ENCODE results near the gene GSTO2. TPM values are rescaled to one million over a fixed set of nuclear protein-coding genes. Genes with fewer than 3 reads are reported as not detected.

Gene GSTO2
- total RNA-seq, 1 experiment from 2014 or later, result 0.13 TPM

GRCh38 chr10:104257235-104257634 is 11.7 kb upstream of the GSTO2 start:
- Histone ChIP-seq H3K27ac (no peak overlapping the region), H3K36me3 (peaks cover 65% of the 10 kb centered on the region), H3K4me3 (no peak overlapping the region), H3K4me1 (replicated peaks) (peaks cover 39% of the 10 kb centered on the region), H3K27me3 (replicated peaks) (no peaks in the 10 kb centered on the region), H3K9me3 (replicated peaks) (no peaks in the 10 kb centered on the region)
- no peak for DNase-seq (ENCODE audit: low read depth in 1 of 2, low spot score in 2 of 2)

GRCh38 chr10:104258209-104258608 is 10.8 kb upstream of the GSTO2 start:
- Histone ChIP-seq H3K4me3 (no peak overlapping the region), H3K4me1 (replicated peaks) (peaks cover 39% of the 10 kb centered on the region), H3K9me3 (replicated peaks) (no peaks in the 10 kb centered on the region), H3K27ac (no peak overlapping the region), H3K36me3 (peaks cover 75% of the 10 kb centered on the region), H3K27me3 (replicated peaks) (no peaks in the 10 kb centered on the region)
- no peak for DNase-seq (ENCODE audit: low read depth in 1 of 2, low spot score in 2 of 2)

GRCh38 chr10:104259456-104259855 is 9.5 kb upstream of the GSTO2 start:
- Histone ChIP-seq H3K27me3 (replicated peaks) (no peaks in the 10 kb centered on the region), H3K4me3 (no peak overlapping the region), H3K9me3 (replicated peaks) (no peaks in the 10 kb centered on the region), H3K27ac (no peak overlapping the region), H3K36me3 (peaks cover 85% of the 10 kb centered on the region), H3K4me1 (replicated peaks) (peaks cover 28% of the 10 kb centered on the region)
- DNase-seq (ENCODE audit: low read depth in 1 of 2, low spot score in 2 of 2), result no peak

GRCh38 chr10:104259999-104260774 is 8.8 kb upstream of the GSTO2 start:
- no peak for DNase-seq (ENCODE audit: low read depth in 1 of 2, low spot score in 2 of 2)
- peaks cover 27% of the 10 kb centered on the region for H3K4me1 ChIP-seq (replicated peaks)
- no peaks in the 10 kb centered on the region for H3K9me3 ChIP-seq (replicated peaks)
- no peak overlapping the region for H3K4me3 ChIP-seq
- no peaks in the 10 kb centered on the region for H3K27me3 ChIP-seq (replicated peaks)
- H3K27ac ChIP-seq, result no peak overlapping the region
- H3K36me3 ChIP-seq, result peaks cover 89% of the 10 kb centered on the region

- no peak overlapping the region for H3K4me3 ChIP-seq
- H3K27me3 ChIP-seq (replicated peaks), result no peaks in the 10 kb centered on the region
- no peak overlapping the region for H3K27ac ChIP-seq
- H3K36me3 ChIP-seq, result peaks cover 92% of the 10 kb centered on the region
- peak in 1 of 2 experiments; percentile 48 for DNase-seq (ENCODE audit: low read depth in 1 of 2, low spot score in 2 of 2)
- H3K9me3 ChIP-seq (replicated peaks), result no peaks in the 10 kb centered on the region
- H3K4me1 ChIP-seq (replicated peaks), result peaks cover 24% of the 10 kb centered on the region
Measured at GRCh38 chr10:104260775-104261115, 8.2 kb upstream of the GSTO2 start.

- Histone ChIP-seq H3K27me3 (replicated peaks) (no peaks in the 10 kb centered on the region), H3K27ac (no peak overlapping the region), H3K4me1 (replicated peaks) (peaks cover 15% of the 10 kb centered on the region), H3K36me3 (peaks cover 93% of the 10 kb centered on the region), H3K4me3 (no peak overlapping the region), H3K9me3 (replicated peaks) (no peaks in the 10 kb centered on the region)
- DNase-seq (ENCODE audit: low read depth in 1 of 2, low spot score in 2 of 2), result no peak
Measured at GRCh38 chr10:104262055-104262454, 6.9 kb upstream of the GSTO2 start.

- H3K36me3 ChIP-seq, result peaks cover 91% of the 10 kb centered on the region
- H3K4me3 ChIP-seq, result no peak overlapping the region
- H3K9me3 ChIP-seq (replicated peaks), result no peaks in the 10 kb centered on the region
- no peaks in the 10 kb centered on the region for H3K27me3 ChIP-seq (replicated peaks)
- peaks cover 14% of the 10 kb centered on the region for H3K4me1 ChIP-seq (replicated peaks)
- H3K27ac ChIP-seq, result no peak overlapping the region
- no peak for DNase-seq (ENCODE audit: low read depth in 1 of 2, low spot score in 2 of 2)
Measured at GRCh38 chr10:104264783-104265182, 4.2 kb upstream of the GSTO2 start.

GRCh38 chr10:104267721-104268404 is 1.1 kb upstream of the GSTO2 start:
- H3K9me3 ChIP-seq (replicated peaks), result no peaks in the 10 kb centered on the region
- DNase-seq (ENCODE audit: low read depth in 1 of 2, low spot score in 2 of 2), result no peak
- H3K27ac ChIP-seq, result no peak overlapping the region
- H3K36me3 ChIP-seq, result peaks cover 62% of the 10 kb centered on the region
- H3K4me3 ChIP-seq, result peak overlapping the region; percentile 55
- H3K4me1 ChIP-seq (replicated peaks), result no peaks in the 10 kb centered on the region
- H3K27me3 ChIP-seq (replicated peaks), result no peaks in the 10 kb centered on the region

- peak overlapping the region; percentile 55 for H3K4me3 ChIP-seq
Measured at GRCh38 chr10:104268405-104268712, 625 bp upstream of the GSTO2 start.

GRCh38 chr10:104273286-104273685 is 4.3 kb downstream of the GSTO2 start:
- Histone ChIP-seq H3K4me3 (no peak overlapping the region), H3K27me3 (replicated peaks) (peaks cover 11% of the 10 kb centered on the region), H3K4me1 (replicated peaks) (no peaks in the 10 kb centered on the region; the same call in 1 of the 2 replicates), H3K36me3 (peaks cover 11% of the 10 kb centered on the region), H3K9me3 (replicated peaks) (no peaks in the 10 kb centered on the region), H3K27ac (no peak overlapping the region)
- DNase-seq (ENCODE audit: low read depth in 1 of 2, low spot score in 2 of 2), result no peak

More at GRCh38 chr10:104268405-104268712, 625 bp upstream of the GSTO2 start:
- Histone ChIP-seq H3K36me3 (peaks cover 57% of the 10 kb centered on the region), H3K9me3 (replicated peaks) (no peaks in the 10 kb centered on the region), H3K27ac (peak overlapping the region; percentile 31; the same call in 1 of the 2 replicates), H3K4me1 (replicated peaks) (no peaks in the 10 kb centered on the region), H3K27me3 (replicated peaks) (no peaks in the 10 kb centered on the region)
- DNase-seq (ENCODE audit: low read depth in 1 of 2, low spot score in 2 of 2), result peak in 1 of 2 experiments; percentile 9

GRCh38 chr10:104273899-104274575 is 5.1 kb downstream of the GSTO2 start:
- Histone ChIP-seq H3K27ac (no peak overlapping the region), H3K4me3 (no peak overlapping the region), H3K9me3 (replicated peaks) (no peaks in the 10 kb centered on the region), H3K4me1 (replicated peaks) (no peaks in the 10 kb centered on the region; the same call in 1 of the 2 replicates), H3K27me3 (replicated peaks) (peaks cover 11% of the 10 kb centered on the region), H3K36me3 (peaks cover 3% of the 10 kb centered on the region)
- no peak for DNase-seq (ENCODE audit: low read depth in 1 of 2, low spot score in 2 of 2)

- peak in 1 of 2 experiments; percentile 28 for DNase-seq (ENCODE audit: low read depth in 1 of 2, low spot score in 2 of 2)
- H3K27me3 ChIP-seq (replicated peaks), result peaks cover 11% of the 10 kb centered on the region
- H3K27ac ChIP-seq, result no peak overlapping the region
- H3K36me3 ChIP-seq, result no peaks in the 10 kb centered on the region
- H3K9me3 ChIP-seq (replicated peaks), result no peaks in the 10 kb centered on the region
- no peak overlapping the region for H3K4me3 ChIP-seq
- H3K4me1 ChIP-seq (replicated peaks), result no peaks in the 10 kb centered on the region; the same call in 1 of the 2 replicates
Measured at GRCh38 chr10:104274762-104275721, 6.1 kb downstream of the GSTO2 start.

GRCh38 chr10:104276192-104276591 is 7.2 kb downstream of the GSTO2 start:
- Histone ChIP-seq H3K27ac (no peak overlapping the region), H3K4me1 (replicated peaks) (no peaks in the 10 kb centered on the region; the same call in 1 of the 2 replicates), H3K27me3 (replicated peaks) (peaks cover 11% of the 10 kb centered on the region), H3K9me3 (replicated peaks) (no peaks in the 10 kb centered on the region), H3K4me3 (no peak overlapping the region), H3K36me3 (no peaks in the 10 kb centered on the region)
- no peak for DNase-seq (ENCODE audit: low read depth in 1 of 2, low spot score in 2 of 2)

Measured in SJSA1 (cell line).